ENCODE data around the gene DTNB. TPM values are rescaled to one million over a fixed set of nuclear protein-coding genes. Genes with fewer than 3 reads are reported as not detected.

DTNB gene
- total RNA-seq, 2 experiments from 2014 or later = 29.8 to 31.0 TPM

DNA sequence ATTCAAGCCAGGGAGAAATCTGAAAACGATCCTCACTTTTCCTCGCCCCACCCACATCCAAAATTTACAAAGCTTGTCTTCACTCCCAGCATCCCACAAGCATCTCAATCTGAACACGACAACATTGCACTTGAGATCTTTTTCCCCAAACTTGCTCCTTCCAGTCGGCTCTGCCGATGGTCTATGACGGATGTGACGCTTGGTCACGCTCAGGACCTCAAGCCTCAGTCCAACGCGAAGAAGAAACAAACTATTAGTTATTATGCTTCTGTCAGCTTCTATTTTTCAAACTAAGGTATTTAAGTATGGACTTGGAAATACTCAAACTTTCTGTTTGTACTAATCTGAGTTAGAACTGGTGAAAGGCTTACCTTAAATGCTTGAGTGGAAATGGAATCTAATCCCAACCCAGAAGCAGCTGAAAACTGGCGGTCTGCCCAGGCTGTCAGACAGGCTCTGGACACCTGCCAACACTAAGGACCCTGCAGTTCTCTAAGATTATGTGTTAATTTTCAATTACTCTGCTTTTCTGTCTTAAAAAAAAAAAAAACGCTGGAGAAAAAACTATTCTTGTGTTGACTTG lies 199.5 kb downstream of the DTNB start:
- ChIA-PET CTCF (no interaction called here), POLR2A (interaction anchor here (0.7 kb wide), 1 partner anchor 8 kb away, joined by 4 read pairs; no protein-coding TSS in a partner anchor)
- H3K4me3 Mint-ChIP-seq = no peak overlapping the region
- peaks cover 19% of the 10 kb centered on the region for H3K36me3 Mint-ChIP-seq (ENCODE audit: low read depth)
- no peak for DNase-seq
- no peak overlapping the region for H3K27ac Mint-ChIP-seq
- peaks cover 9% of the 10 kb centered on the region for H3K9me3 Mint-ChIP-seq
- H3K27me3 Mint-ChIP-seq = no peaks in the 10 kb centered on the region
- H3K4me1 Mint-ChIP-seq = no peaks in the 10 kb centered on the region

DNA sequence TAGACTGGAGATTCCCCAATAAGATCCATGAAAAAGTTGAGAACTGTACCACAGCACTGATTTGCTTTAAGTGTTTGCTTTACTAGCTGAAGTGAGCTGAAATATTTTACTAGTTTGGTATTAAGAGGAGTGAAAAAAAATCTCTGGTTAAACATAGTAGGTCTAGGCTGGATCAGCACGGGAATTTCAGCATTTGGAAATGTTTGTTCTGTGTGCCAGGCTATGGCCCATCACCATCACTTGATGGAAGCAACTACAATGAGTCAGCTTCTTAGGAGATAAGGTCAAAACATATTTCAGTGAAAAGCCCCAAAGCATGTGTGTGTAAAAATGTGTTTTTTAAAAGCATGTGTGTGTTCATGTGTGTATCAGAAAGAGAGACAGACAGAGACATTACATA lies 200.2 kb downstream of the DTNB start:
- H3K4me1 Mint-ChIP-seq = no peaks in the 10 kb centered on the region
- H3K36me3 Mint-ChIP-seq (ENCODE audit: low read depth) = peaks cover 19% of the 10 kb centered on the region
- no peak overlapping the region for H3K27ac Mint-ChIP-seq
- DNase-seq = no peak
- POLR2A ChIA-PET = no interaction called here
- CTCF ChIA-PET = interaction anchor here (0.8 kb wide), 1 partner anchor 134 kb away, joined by 3 read pairs; no protein-coding TSS in a partner anchor
- H3K9me3 Mint-ChIP-seq = peaks cover 9% of the 10 kb centered on the region
- H3K4me3 Mint-ChIP-seq = no peak overlapping the region
- H3K27me3 Mint-ChIP-seq = no peaks in the 10 kb centered on the region

DNA sequence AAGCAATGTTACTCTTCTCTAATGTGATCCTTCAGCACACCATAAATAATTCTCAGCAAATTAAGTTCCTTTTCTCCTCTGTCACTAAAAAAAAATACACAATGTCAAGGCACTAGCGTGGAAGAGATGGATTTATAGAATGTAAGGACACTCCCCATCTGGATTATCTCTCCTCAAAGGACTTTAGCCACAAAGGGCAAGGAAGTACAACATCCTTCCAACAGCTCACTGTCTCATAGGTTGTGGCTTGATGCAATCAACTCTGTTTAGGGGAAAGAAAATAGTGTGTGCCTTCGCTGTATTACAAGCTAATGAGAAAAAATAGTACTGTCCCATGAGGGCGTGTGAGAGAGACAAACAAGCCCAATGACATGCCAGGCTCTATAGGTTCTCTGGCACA lies 202.6 kb downstream of the DTNB start:
- ChIA-PET CTCF (interaction anchor here (0.5 to 1.3 kb wide), 3 partner anchors 17 to 74 kb away, joined by 3 to 5 read pairs (median 3); no protein-coding TSS in a partner anchor), POLR2A (no interaction called here)
- no peak for DNase-seq
- no peaks in the 10 kb centered on the region for H3K4me1 Mint-ChIP-seq
- no peak overlapping the region for H3K4me3 Mint-ChIP-seq
- peaks cover 13% of the 10 kb centered on the region for H3K36me3 Mint-ChIP-seq (ENCODE audit: low read depth)
- H3K9me3 Mint-ChIP-seq = peaks cover 9% of the 10 kb centered on the region
- H3K27ac Mint-ChIP-seq = no peak overlapping the region
- no peaks in the 10 kb centered on the region for H3K27me3 Mint-ChIP-seq

- H3K4me1 Mint-ChIP-seq = no peaks in the 10 kb centered on the region
- DNase-seq = no peak
- no peak overlapping the region for H3K4me3 Mint-ChIP-seq
- H3K27me3 Mint-ChIP-seq = no peaks in the 10 kb centered on the region
- POLR2A ChIA-PET = no interaction called here
- no peak overlapping the region for H3K27ac Mint-ChIP-seq
- CTCF ChIA-PET = interaction anchor here (0.8 to 1.5 kb wide), 2 partner anchors 11 to 49 kb away, joined by 3 read pairs; no protein-coding TSS in a partner anchor
- no peaks in the 10 kb centered on the region for H3K9me3 Mint-ChIP-seq
- peaks cover 1% of the 10 kb centered on the region for H3K36me3 Mint-ChIP-seq (ENCODE audit: low read depth)
Observed at GRCh38 chr2:25467743-25468142, 205.6 kb downstream of the DTNB start.

- Mint-ChIP-seq H3K36me3 (ENCODE audit: low read depth) (peaks cover 1% of the 10 kb centered on the region), H3K27ac (no peak overlapping the region), H3K4me1 (peaks cover 5% of the 10 kb centered on the region), H3K9me3 (no peaks in the 10 kb centered on the region), H3K27me3 (no peaks in the 10 kb centered on the region), H3K4me3 (no peak overlapping the region)
- DNase-seq = no peak
- CTCF ChIA-PET = interaction anchor here (0.6 kb wide), 1 partner anchor 24 kb away, joined by 3 read pairs; no protein-coding TSS in a partner anchor
- POLR2A ChIA-PET = interaction anchor here (0.7 kb wide), 1 partner anchor 14 kb away, joined by 3 read pairs; no protein-coding TSS in a partner anchor
Observed at GRCh38 chr2:25462021-25462420, 211.4 kb downstream of the DTNB start.

DNA sequence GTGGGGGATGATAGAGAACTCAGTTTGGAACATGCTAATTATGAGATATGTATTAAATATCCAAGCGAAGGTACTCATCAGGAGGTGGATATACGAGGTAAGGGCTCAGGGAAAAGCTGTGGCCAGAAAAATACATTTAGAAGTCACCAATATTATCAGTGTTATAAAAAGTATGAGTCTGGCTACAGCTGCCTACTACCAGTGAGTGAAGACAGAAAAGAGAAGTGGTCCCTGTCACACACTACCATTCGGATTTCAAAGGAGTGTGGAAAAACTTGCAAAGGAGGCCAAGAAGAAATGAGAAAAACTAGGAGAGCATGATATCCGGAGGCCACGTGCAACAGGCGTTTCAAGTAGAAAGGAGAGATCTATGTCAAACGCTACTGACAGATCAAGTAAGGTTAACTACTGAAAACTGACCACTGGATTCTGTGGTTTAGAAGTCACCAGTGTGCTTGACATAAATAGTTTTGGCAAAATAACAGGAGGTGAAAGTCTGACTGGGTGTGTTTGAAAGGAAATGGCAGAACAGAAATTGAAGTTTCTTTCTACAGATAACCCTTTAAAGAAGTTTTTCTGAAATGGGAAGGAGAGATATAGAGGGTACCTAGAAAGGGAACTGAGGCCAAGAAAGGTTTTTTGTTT lies 213.0 kb downstream of the DTNB start:
- no peak overlapping the region for H3K4me3 Mint-ChIP-seq
- peaks cover 5% of the 10 kb centered on the region for H3K4me1 Mint-ChIP-seq
- DNase-seq = no peak
- H3K27ac Mint-ChIP-seq = no peak overlapping the region
- H3K36me3 Mint-ChIP-seq (ENCODE audit: low read depth) = peaks cover 1% of the 10 kb centered on the region
- POLR2A ChIA-PET = no interaction called here
- CTCF ChIA-PET = interaction anchor here (1.1 kb wide), 1 partner anchor 39 kb away, joined by 3 read pairs; no protein-coding TSS in a partner anchor
- no peaks in the 10 kb centered on the region for H3K27me3 Mint-ChIP-seq
- no peaks in the 10 kb centered on the region for H3K9me3 Mint-ChIP-seq

- Mint-ChIP-seq H3K4me1 (peaks cover 30% of the 10 kb centered on the region), H3K4me3 (no peak overlapping the region), H3K36me3 (ENCODE audit: low read depth) (peaks cover 30% of the 10 kb centered on the region), H3K27me3 (no peaks in the 10 kb centered on the region), H3K27ac (peak overlapping the region; percentile 50), H3K9me3 (peaks cover 5% of the 10 kb centered on the region)
- DNase-seq = no peak
- ChIA-PET POLR2A (no interaction called here), CTCF (interaction anchor here (1.0 to 2.0 kb wide), 2 partner anchors 79 to 92 kb away, joined by 3 to 8 read pairs; no protein-coding TSS in a partner anchor)
Observed at GRCh38 chr2:25454824-25455611, 218.4 kb downstream of the DTNB start.

DNA sequence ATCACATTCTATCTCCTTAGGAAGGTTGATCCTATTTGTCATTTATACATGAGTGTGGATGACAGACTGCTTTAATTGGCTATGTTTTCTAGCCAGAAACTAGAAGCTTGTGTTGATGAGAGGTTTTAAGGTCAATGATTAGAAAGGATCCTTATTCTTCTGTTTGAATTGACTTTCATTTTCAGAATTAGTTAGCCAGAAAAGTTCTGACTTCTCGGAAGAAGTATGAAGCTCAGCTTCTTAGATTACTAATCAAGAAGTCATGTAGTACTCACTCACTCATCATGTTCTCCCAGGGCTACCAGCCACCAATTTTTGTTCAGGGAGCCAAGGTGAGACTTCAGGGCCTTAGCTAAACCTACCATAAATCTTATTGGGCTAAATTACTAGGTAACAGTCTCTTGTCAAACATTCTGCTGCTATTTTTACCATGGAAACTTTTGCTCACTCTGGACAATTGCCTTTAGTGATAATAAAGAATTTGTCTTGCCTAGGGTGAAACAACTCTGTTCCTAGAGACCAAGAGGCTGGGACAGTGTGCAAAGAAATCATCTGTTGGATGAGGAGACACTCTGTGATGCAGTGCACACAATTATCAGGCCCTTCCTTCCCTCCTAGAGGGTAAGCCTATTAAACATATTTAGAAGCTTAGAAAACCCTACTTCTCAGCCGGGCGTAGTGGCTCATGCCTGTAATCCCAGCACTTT lies 220.0 kb downstream of the DTNB start:
- peak; percentile 18 for DNase-seq
- Mint-ChIP-seq H3K4me1 (peaks cover 30% of the 10 kb centered on the region), H3K36me3 (ENCODE audit: low read depth) (peaks cover 37% of the 10 kb centered on the region), H3K27ac (peak overlapping the region; percentile 94), H3K27me3 (no peaks in the 10 kb centered on the region), H3K4me3 (no peak overlapping the region), H3K9me3 (peaks cover 5% of the 10 kb centered on the region)
- POLR2A ChIA-PET = interaction anchor here (1.0 kb wide), 1 partner anchor 35 kb away, joined by 4 read pairs; no protein-coding TSS in a partner anchor
- CTCF ChIA-PET = interaction anchor here (0.6 to 2.0 kb wide), 8 partner anchors 10 to 1111 kb away, joined by 3 to 8 read pairs (median 4); no protein-coding TSS in a partner anchor

DNA sequence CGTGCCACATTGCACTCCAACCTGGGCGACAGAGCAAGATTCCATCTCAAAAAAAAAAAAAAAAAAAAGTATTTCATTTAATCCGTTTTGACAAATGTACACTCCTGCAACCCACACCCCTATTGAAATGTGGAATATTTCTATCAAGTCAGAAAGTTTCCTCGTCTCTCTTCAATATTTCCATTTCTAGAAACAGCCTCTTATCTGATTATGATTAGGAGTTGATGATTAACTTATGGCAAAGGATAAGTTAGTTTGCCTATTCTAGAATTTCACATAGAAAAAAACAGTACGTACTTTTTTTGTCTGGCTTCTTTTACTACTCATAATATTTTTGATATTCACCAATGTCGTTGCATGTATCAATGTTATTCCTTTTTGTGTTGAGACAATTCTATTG lies 224.6 kb downstream of the DTNB start:
- Mint-ChIP-seq H3K27me3 (no peaks in the 10 kb centered on the region), H3K27ac (no peak overlapping the region), H3K4me1 (peaks cover 17% of the 10 kb centered on the region), H3K4me3 (no peak overlapping the region), H3K9me3 (peaks cover 5% of the 10 kb centered on the region), H3K36me3 (ENCODE audit: low read depth) (peaks cover 42% of the 10 kb centered on the region)
- POLR2A ChIA-PET = no interaction called here
- CTCF ChIA-PET = no interaction called here
- no peak for DNase-seq

GRCh38 chr2:25447018-25447417 lies 226.4 kb downstream of the DTNB start:
- no peak overlapping the region for H3K27ac Mint-ChIP-seq
- POLR2A ChIA-PET = no interaction called here

GRCh38 chr2:25446122-25446521 lies 227.3 kb downstream of the DTNB start:
- POLR2A ChIA-PET = no interaction called here

More at GRCh38 chr2:25447018-25447417, 226.4 kb downstream of the DTNB start:
- H3K36me3 Mint-ChIP-seq (ENCODE audit: low read depth) = peaks cover 29% of the 10 kb centered on the region
- H3K27me3 Mint-ChIP-seq = no peaks in the 10 kb centered on the region
- DNase-seq = no peak
- H3K4me3 Mint-ChIP-seq = no peak overlapping the region
- CTCF ChIA-PET = no interaction called here
- peaks cover under 1% of the 10 kb centered on the region for H3K9me3 Mint-ChIP-seq
- peaks cover 2% of the 10 kb centered on the region for H3K4me1 Mint-ChIP-seq

DNA sequence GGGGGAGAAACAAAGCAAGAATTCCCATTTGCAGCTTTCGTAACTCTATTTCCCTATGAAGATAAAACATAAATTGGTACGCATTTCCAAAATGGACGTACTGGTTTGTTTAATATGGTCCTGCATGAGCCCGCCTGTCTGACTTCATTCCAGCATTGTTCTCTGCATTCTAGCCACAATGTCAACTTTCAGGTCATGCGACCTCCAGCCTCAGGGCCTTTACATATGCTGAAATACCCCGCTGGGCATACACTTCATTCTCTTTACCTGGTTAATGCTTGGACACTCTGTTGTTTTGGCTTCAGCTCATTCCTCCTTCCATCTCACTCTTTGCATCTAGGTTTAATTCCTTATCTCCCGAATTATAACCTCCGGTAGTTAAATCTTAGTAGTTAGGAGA lies 227.9 kb downstream of the DTNB start:
- Mint-ChIP-seq H3K27me3 (no peaks in the 10 kb centered on the region), H3K4me1 (no peaks in the 10 kb centered on the region), H3K27ac (no peak overlapping the region), H3K36me3 (ENCODE audit: low read depth) (peaks cover 17% of the 10 kb centered on the region), H3K9me3 (no peaks in the 10 kb centered on the region), H3K4me3 (no peak overlapping the region)
- CTCF ChIA-PET = interaction anchor here (0.6 to 1.2 kb wide), 3 partner anchors 9 to 19 kb away, joined by 3 read pairs; no protein-coding TSS in a partner anchor
- POLR2A ChIA-PET = no interaction called here
- no peak for DNase-seq

More at GRCh38 chr2:25446122-25446521, 227.3 kb downstream of the DTNB start:
- Mint-ChIP-seq H3K27me3 (no peaks in the 10 kb centered on the region), H3K9me3 (no peaks in the 10 kb centered on the region), H3K36me3 (ENCODE audit: low read depth) (peaks cover 21% of the 10 kb centered on the region), H3K4me3 (no peak overlapping the region), H3K4me1 (no peaks in the 10 kb centered on the region), H3K27ac (no peak overlapping the region)
- CTCF ChIA-PET = interaction anchor here (0.6 to 1.2 kb wide), 3 partner anchors 10 to 500 kb away, joined by 3 read pairs; no protein-coding TSS in a partner anchor
- no peak for DNase-seq
